BE2C (cell line): Measurements from ENCODE around the gene RET.

Experiments
- DNase-seq: peaks from one replicate; pipeline ENCODE4 v3.0.0-alpha.2; 2020
- H3K27me3 ChIP-seq: fragments of 250-450 bp; sonication (Bioruptor Pico); 2 replicates; pipeline ENCODE4 v1.5.1; 2020; ENCODE audit warnings: mild to moderate bottlenecking
- H3K36me3 ChIP-seq: fragments of 250-450 bp; sonication (Bioruptor Pico); 2 replicates; pipeline ENCODE4 v1.5.1; 2020; ENCODE audit warnings: mild to moderate bottlenecking
- H3K4me1 ChIP-seq: fragments of 250-450 bp; sonication (Bioruptor Pico); 2 replicates; pipeline ENCODE4 v1.5.1; 2020
- H3K4me3 ChIP-seq: 2 replicates; pipeline ENCODE4 v1.5.1; 2011; ENCODE audit warnings: low read depth, low read length
- H3K9me3 ChIP-seq: fragments of 250-450 bp; sonication (Bioruptor Pico); 2 replicates; pipeline ENCODE4 v1.5.1; 2020
- TF ChIP-seq, protein P1 (sequence below): IDR thresholded peaks from 2 replicates; pipeline ENCODE4 v1.5.1; 2012; ENCODE audit warnings: mild to moderate bottlenecking, low read depth, low read length

The RET gene

DNA sequence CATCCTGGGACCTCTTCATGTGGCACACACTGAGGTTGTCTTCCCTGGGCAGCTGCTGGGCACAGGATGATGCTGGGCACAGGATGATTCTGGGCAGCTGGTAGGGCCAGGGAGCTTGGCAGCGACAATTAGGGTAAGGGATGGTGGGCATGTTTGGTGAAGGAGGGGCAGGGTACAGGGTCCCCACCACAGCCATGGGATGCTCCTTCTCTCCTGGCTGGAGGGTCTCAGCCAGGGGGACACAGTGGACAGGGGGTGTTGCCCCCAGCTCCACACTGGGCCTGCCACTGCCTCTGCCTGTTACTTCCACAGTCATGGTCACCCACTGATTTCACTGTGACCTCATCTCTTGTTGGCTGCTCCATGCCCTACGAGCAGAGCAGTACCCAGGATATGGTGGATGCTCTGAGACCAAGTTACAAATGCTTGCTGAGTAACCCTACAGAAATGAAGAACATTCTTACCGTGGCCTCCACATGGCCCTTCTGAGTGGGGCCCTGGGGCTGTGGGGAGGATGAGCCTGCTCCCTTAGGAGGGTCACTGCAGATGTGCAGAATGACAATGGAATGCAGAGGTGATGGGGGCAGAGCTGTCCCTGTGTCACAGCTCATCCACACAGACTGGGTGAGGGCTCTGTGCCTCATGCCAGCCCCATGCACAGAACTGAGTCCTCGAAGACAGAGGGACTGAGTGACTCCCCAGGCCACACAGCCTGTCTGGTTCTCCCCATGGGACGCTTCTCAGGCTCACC is 28.4 kb upstream of the RET start:
- Histone ChIP-seq H3K36me3 (no peaks in the 10 kb centered on the region), H3K27me3 (no peaks in the 10 kb centered on the region), H3K9me3 (no peaks in the 10 kb centered on the region), H3K4me3 (no peak overlapping the region), H3K4me1 (peaks cover 46% of the 10 kb centered on the region)
- DNase-seq = no peak
- TF ChIP-seq, protein P1, sequence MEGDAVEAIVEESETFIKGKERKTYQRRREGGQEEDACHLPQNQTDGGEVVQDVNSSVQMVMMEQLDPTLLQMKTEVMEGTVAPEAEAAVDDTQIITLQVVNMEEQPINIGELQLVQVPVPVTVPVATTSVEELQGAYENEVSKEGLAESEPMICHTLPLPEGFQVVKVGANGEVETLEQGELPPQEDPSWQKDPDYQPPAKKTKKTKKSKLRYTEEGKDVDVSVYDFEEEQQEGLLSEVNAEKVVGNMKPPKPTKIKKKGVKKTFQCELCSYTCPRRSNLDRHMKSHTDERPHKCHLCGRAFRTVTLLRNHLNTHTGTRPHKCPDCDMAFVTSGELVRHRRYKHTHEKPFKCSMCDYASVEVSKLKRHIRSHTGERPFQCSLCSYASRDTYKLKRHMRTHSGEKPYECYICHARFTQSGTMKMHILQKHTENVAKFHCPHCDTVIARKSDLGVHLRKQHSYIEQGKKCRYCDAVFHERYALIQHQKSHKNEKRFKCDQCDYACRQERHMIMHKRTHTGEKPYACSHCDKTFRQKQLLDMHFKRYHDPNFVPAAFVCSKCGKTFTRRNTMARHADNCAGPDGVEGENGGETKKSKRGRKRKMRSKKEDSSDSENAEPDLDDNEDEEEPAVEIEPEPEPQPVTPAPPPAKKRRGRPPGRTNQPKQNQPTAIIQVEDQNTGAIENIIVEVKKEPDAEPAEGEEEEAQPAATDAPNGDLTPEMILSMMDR = no peak

DNA sequence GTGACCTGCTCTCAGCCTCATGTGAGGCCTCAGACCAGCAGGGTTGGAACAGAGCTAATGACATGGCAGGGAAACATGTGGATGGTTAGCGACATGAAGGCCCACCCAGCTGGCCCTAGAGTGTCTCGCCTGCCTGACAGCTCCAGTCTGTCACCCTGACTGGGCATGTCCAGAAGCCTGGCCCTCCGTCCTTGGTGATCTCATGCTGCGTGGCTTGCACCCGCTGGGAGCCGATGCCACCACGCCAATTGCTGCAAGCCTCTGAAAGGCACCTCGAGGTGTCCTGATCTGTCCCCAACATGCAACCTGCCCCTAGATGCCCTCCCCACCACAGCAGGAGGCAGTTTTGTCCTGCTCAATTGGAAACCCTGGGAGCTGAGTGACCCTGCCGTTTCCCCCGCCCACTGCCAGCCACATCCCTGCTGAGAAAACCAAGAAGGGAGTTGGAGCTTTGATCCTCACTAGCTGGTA is 27.8 kb upstream of the RET start:
- H3K4me1 ChIP-seq = peaks cover 40% of the 10 kb centered on the region
- TF ChIP-seq, protein P1 = no peak
- DNase-seq = no peak

DNA sequence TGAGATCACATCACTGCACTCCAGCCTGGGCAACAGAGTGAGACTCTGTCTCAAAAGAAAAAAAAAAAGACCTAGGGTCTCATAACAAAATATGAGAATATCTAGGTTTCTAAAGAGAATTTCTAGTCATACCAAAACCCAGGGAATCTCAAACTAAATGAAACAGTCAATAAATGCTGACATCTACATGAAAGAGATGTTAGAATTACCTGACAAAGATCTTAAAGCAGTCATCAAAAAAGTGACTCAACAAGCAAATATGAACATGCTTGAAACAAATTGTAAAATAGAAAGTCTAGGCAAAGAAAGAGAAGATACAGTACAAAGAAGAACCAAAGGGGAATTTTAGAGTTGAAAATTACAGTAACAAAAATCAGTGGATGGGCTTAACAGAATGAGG is 26.9 kb upstream of the RET start:
- DNase-seq = no peak
- Histone ChIP-seq H3K36me3 (no peaks in the 10 kb centered on the region), H3K4me1 (peaks cover 34% of the 10 kb centered on the region), H3K9me3 (no peaks in the 10 kb centered on the region), H3K4me3 (no peak overlapping the region), H3K27me3 (no peaks in the 10 kb centered on the region)
- TF ChIP-seq, protein P1 = no peak

More for the DNA sequence above, 27.8 kb upstream of the RET start:
- Histone ChIP-seq H3K27me3 (no peaks in the 10 kb centered on the region), H3K4me3 (no peak overlapping the region), H3K9me3 (no peaks in the 10 kb centered on the region), H3K36me3 (no peaks in the 10 kb centered on the region)

DNA sequence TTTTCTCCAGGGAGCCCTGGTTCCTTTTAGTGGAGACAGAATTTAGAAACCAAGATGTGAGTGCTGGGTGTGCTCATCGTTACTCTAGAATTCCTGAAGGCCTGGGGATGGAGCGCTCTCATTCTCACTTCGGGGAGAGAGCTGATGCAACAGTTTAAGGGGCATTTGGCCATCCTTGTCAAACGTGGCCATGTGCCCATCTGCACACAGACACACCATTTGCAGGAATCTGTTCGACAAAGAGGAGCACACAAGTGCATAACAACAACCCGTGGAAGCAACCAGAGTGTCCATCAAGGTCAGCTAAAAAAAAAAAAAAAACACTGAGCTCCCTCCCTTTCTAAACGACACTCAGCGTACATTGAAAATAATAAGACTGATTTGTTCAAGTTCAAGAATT is 23.0 kb upstream of the RET start:
- H3K9me3 ChIP-seq = no peaks in the 10 kb centered on the region
- no peaks in the 10 kb centered on the region for H3K27me3 ChIP-seq
- TF ChIP-seq, protein P1 = no peak
- no peaks in the 10 kb centered on the region for H3K36me3 ChIP-seq
- no peak overlapping the region for H3K4me3 ChIP-seq
- peaks cover 49% of the 10 kb centered on the region for H3K4me1 ChIP-seq
- no peak for DNase-seq

DNA sequence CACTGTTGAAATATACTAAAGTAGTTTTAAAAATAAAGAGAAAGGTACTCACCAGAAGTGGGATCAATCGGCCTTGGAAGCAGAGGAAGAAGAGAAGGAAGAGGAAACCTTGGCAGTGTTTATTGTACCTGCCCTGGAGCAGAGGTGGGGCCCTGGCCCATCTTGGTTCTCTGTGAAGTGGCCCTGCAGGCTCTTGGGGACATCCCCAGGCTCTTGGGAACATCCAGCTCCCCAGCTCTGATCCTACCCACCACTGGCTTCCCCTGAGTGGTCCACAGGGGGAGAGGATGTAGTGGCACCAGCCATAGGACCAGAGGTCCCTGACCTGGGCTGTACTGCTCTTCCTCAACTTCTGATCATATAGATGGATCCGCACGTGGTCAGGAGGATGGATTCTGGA is 22.3 kb upstream of the RET start:
- DNase-seq = no peak
- no peaks in the 10 kb centered on the region for H3K27me3 ChIP-seq
- H3K4me3 ChIP-seq = no peak overlapping the region
- H3K4me1 ChIP-seq = peaks cover 57% of the 10 kb centered on the region
- TF ChIP-seq, protein P1 = no peak
- no peaks in the 10 kb centered on the region for H3K9me3 ChIP-seq
- no peaks in the 10 kb centered on the region for H3K36me3 ChIP-seq

DNA sequence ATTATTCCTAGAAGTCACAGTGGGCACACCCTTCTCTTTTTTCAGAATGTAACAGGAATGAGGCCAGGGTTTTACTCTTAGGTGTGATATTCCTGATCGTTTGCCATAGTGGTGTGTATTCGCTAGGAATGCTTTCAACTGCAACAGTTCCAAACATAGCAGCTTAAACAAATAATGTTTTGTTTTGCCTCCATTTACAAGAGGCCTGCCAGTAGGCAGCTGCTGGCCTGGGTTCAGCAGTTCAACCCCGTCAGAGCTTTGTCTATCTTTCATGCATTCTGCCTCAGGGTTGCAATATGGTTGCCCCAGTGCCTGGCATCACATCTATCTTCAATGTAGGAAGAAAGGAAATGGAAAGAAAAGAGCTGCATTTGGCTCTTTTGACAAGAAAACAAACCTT is 21.7 kb upstream of the RET start:
- peaks cover 63% of the 10 kb centered on the region for H3K4me1 ChIP-seq
- H3K9me3 ChIP-seq = no peaks in the 10 kb centered on the region
- no peaks in the 10 kb centered on the region for H3K27me3 ChIP-seq

More for the DNA sequence above, 21.7 kb upstream of the RET start:
- no peaks in the 10 kb centered on the region for H3K36me3 ChIP-seq
- no peak for DNase-seq
- H3K4me3 ChIP-seq = no peak overlapping the region
- TF ChIP-seq, protein P1 = no peak
